ENCODE measurements around the gene SEC23B.
"Not testable (repeated sequence)": the region's sequence is repeated elsewhere in the genome, so short reads cannot be mapped to it uniquely, and the experiment has no call there.

The SEC23B gene

GRCh38 chr20:18506744-18507143 lies 996 bp upstream of the SEC23B start:
- peak overlapping the region; percentile 81 for H3K27ac ChIP-seq
- TF ChIP-seq CTCF (conservative IDR thresholded peaks at IDR 0.05) = no peak
- no peak for TF ChIP-seq ZFX (IDR thresholded peaks at IDR 0.05)

GRCh38 chr20:18511571-18511970 lies 3.8 kb downstream of the SEC23B start:
- no peak overlapping the region for H3K27ac ChIP-seq
- TF ChIP-seq ZFX (IDR thresholded peaks at IDR 0.05) (no peak), CTCF (conservative IDR thresholded peaks at IDR 0.05) (no peak)

DNA sequence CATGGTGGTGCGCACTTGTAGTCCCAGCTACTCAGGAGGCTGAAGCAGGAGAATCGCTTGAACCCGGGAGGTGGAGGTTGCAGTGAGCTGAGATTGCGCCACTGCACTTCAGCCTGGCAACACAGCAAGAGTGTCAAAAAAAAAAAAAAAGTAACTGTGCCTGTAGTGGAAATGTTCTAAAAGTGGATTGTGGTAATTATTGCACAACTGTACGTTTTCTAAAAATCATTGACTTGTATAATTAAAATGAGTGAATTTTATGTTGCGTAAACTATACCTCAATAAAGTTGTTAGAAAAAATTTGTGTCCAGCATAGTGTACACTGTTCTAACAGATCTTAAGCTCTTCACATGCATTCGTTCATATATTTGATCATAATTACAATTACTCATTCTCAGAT lies 5.5 kb downstream of the SEC23B start:
- TF ChIP-seq ZFX (IDR thresholded peaks at IDR 0.05) (no peak), CTCF (conservative IDR thresholded peaks at IDR 0.05) (no peak)
- no peak overlapping the region for H3K27ac ChIP-seq

DNA sequence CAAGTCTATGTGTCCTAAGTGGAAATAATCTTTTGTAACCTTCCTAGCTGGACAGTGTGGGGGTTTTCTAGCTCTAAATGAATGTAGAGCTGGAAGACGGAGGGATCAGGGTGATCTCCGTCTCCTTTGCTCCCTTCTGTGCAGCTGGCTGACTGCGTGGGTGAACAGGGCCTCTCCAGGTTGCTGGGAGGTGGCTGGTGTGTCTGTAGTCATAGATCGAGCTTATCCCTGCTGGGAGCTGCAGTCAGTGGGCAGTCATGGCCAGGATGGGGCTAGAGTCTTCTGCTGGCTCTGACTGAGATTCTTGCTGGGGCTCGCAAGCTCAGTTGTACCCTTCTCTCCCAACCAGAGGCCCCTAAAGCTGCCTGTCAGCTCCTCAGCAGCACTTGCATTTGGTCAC lies 6.4 kb downstream of the SEC23B start:
- TF ChIP-seq CTCF (conservative IDR thresholded peaks at IDR 0.05) = no peak
- no peak for TF ChIP-seq ZFX (IDR thresholded peaks at IDR 0.05)
- no peak overlapping the region for H3K27ac ChIP-seq

GRCh38 chr20:18515973-18516372 lies 8.2 kb downstream of the SEC23B start:
- TF ChIP-seq ZFX (IDR thresholded peaks at IDR 0.05) (no peak), CTCF (conservative IDR thresholded peaks at IDR 0.05) (no peak)
- H3K27ac ChIP-seq = no peak overlapping the region

DNA sequence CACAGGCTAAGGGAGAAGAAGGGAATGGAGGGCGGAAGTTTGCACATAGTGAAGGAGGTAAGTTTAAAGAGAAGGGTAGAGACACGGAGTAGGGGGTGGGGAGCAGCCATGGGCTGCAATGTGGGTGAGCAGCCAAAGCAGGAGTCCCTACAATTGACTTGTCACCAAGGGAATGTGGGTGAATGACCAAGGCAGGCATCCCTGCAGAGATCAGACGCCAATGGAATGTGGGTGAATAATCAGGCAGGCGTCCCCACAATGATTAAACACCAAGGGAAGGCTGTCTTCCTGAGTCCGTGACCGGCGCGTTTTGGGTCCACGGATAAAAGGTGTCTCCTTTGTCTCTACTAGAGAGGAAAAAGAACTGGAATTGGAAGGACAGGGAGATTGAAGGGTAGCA lies 14.3 kb downstream of the SEC23B start:
- H3K27ac ChIP-seq = not testable (repeated sequence)

DNA sequence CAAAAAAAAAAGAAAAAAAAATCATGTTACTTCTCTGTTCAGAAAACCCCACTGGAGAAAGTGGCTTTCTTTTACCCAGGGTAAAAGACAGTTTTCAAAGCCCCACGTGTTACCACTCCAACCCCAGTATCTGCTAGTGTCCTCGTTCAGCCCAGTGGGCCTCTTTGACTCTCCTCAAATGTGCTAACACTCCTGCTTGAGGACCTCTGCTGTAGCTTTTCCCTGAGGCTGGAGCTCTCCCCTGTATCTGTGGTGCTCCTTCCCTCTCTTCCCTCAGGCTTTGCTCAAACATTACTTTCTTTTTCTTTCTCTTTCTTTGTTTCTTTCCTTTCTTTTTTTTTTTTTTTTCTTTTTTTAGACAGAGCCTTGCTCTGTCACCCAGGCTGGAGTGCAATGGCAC lies 15.3 kb downstream of the SEC23B start:
- H3K27ac ChIP-seq = no peak overlapping the region
- TF ChIP-seq CTCF (conservative IDR thresholded peaks at IDR 0.05) = no peak
- TF ChIP-seq ZFX (IDR thresholded peaks at IDR 0.05) = no peak

DNA sequence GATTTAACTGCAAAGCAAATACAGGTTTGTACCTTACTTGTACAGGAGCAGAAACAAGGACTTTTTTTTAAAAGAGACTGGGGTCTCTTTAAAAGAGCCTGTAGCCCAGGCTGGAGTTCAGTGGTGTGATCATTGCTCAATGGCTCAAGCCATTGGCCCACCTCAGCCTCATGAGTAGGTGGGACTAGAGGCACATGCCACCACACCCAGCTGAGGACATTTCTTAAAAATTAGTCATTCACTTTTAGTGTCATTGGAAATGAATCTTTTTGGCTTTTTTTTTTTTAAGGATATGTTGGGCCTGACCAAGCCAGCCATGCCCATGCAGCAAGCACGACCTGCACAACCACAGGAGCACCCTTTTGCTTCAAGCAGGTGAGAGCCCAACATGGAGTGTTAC lies 16.9 kb downstream of the SEC23B start:
- no peak overlapping the region for H3K27ac ChIP-seq
- TF ChIP-seq CTCF (conservative IDR thresholded peaks at IDR 0.05) (no peak), ZFX (IDR thresholded peaks at IDR 0.05) (no peak)

GRCh38 chr20:18526761-18527160 lies 19.0 kb downstream of the SEC23B start:
- H3K27ac ChIP-seq = not testable (repeated sequence)
